Neural progenitor cell (in vitro differentiated cells): ENCODE data around the gene RBPMS2.

ENCODE experiments used
- EZH2 ChIP-seq: fragments of 200-600 bp; sonication (generic); IDR thresholded peaks from 2 replicates; pipeline ENCODE4 v1.6.1; 2017; ENCODE audit warnings: antibody characterized with exemption, mild to moderate bottlenecking, moderate library complexity
- EZH2phosphoT487 ChIP-seq: fragments of 200-600 bp; sonication (generic); IDR thresholded peaks from 2 replicates; pipeline ENCODE4 v1.6.1; 2017; ENCODE audit warnings: antibody characterized with exemption
- TF ChIP-seq, protein P1 (sequence below): fragments of 200-600 bp; sonication (generic); IDR thresholded peaks from 2 replicates; pipeline ENCODE4 v1.5.1; 2017; ENCODE audit warnings: antibody characterized with exemption, mild to moderate bottlenecking

DNA sequence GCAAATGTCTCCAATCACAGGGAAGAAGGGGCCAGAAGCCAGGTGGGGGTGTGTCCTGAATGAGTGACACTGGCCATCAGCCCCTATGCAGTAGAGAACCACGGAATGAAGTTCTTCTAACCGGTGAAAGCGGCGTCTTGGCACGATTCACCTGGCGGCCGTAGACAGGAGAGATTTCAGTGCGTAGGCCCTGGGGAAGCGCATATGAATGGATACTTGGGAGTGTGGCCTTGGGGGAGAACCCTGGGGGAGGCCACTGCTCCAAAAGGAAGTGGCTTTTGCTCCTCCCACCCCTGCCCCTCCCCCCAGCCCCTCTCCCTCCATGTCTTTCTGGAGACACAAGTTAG is 43.6 kb downstream of the RBPMS2 start:
- no peak for TF ChIP-seq EZH2phosphoT487
- TF ChIP-seq, protein P1, sequence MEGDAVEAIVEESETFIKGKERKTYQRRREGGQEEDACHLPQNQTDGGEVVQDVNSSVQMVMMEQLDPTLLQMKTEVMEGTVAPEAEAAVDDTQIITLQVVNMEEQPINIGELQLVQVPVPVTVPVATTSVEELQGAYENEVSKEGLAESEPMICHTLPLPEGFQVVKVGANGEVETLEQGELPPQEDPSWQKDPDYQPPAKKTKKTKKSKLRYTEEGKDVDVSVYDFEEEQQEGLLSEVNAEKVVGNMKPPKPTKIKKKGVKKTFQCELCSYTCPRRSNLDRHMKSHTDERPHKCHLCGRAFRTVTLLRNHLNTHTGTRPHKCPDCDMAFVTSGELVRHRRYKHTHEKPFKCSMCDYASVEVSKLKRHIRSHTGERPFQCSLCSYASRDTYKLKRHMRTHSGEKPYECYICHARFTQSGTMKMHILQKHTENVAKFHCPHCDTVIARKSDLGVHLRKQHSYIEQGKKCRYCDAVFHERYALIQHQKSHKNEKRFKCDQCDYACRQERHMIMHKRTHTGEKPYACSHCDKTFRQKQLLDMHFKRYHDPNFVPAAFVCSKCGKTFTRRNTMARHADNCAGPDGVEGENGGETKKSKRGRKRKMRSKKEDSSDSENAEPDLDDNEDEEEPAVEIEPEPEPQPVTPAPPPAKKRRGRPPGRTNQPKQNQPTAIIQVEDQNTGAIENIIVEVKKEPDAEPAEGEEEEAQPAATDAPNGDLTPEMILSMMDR = no peak
- no peak for TF ChIP-seq EZH2
